Measurements from ENCODE around the gene CAPN9.
"Not testable (repeated sequence)": the region's sequence is repeated elsewhere in the genome, so short reads cannot be mapped to it uniquely, and the experiment has no call there.

The CAPN9 gene

GRCh38 chr1:230842801-230843200, 95.6 kb downstream of the CAPN9 start:
- H3K4me1 ChIP-seq (ENCODE audit: low read length) = no peaks in the 10 kb centered on the region
- no peaks in the 10 kb centered on the region for H3K79me2 ChIP-seq (ENCODE audit: low read length)
- H4K20me1 ChIP-seq (ENCODE audit: insufficient read depth, low read length) = no peaks in the 10 kb centered on the region
- H2AFZ ChIP-seq (ENCODE audit: low read depth, low read length) = no peak overlapping the region
- H3K27ac ChIP-seq (ENCODE audit: low read length) = no peak overlapping the region
- no peaks in the 10 kb centered on the region for H3K36me3 ChIP-seq (replicated peaks; ENCODE audit: low read depth, low read length)
- H3K4me2 ChIP-seq (ENCODE audit: low read length) = no peak overlapping the region
- no peaks in the 10 kb centered on the region for H3K9me3 ChIP-seq (ENCODE audit: insufficient read depth, low read length)
- no peak overlapping the region for H3K9ac ChIP-seq (ENCODE audit: low read length)
- H3K4me3 ChIP-seq (ENCODE audit: low read length) = no peak overlapping the region
- H3K27me3 ChIP-seq (ENCODE audit: low read depth, low read length) = no peaks in the 10 kb centered on the region
- TF ChIP-seq EZH2phosphoT487 (IDR thresholded peaks at IDR 0.05; ENCODE audit: low read depth) (no peak), CTCF (IDR thresholded peaks at IDR 0.05; ENCODE audit: low read depth, low read length) (no peak)

- Histone ChIP-seq H3K4me1 (ENCODE audit: low read length) (no peaks in the 10 kb centered on the region), H3K79me2 (ENCODE audit: low read length) (no peaks in the 10 kb centered on the region), H3K36me3 (replicated peaks; ENCODE audit: low read depth, low read length) (no peaks in the 10 kb centered on the region), H3K9ac (ENCODE audit: low read length) (no peak overlapping the region), H3K4me3 (ENCODE audit: low read length) (no peak overlapping the region), H3K27ac (ENCODE audit: low read length) (no peak overlapping the region), H3K27me3 (ENCODE audit: low read depth, low read length) (no peaks in the 10 kb centered on the region), H3K4me2 (ENCODE audit: low read length) (no peak overlapping the region), H2AFZ (ENCODE audit: low read depth, low read length) (no peak overlapping the region), H3K9me3 (ENCODE audit: insufficient read depth, low read length) (no peaks in the 10 kb centered on the region), H4K20me1 (ENCODE audit: insufficient read depth, low read length) (no peaks in the 10 kb centered on the region)
- TF ChIP-seq CTCF (IDR thresholded peaks at IDR 0.05; ENCODE audit: low read depth, low read length) = no peak
- TF ChIP-seq EZH2phosphoT487 (IDR thresholded peaks at IDR 0.05; ENCODE audit: low read depth) = no peak
Measured at GRCh38 chr1:230843503-230844309, 96.5 kb downstream of the CAPN9 start.

- no peak for TF ChIP-seq CTCF (IDR thresholded peaks at IDR 0.05; ENCODE audit: low read depth, low read length)
- TF ChIP-seq EZH2phosphoT487 (IDR thresholded peaks at IDR 0.05; ENCODE audit: low read depth) = no peak
- Histone ChIP-seq H3K36me3 (replicated peaks; ENCODE audit: low read depth, low read length) (no peaks in the 10 kb centered on the region), H3K9me3 (ENCODE audit: insufficient read depth, low read length) (no peaks in the 10 kb centered on the region)
Measured at GRCh38 chr1:230844561-230844960, 97.4 kb downstream of the CAPN9 start.

GRCh38 chr1:230845184-230845583, 98.0 kb downstream of the CAPN9 start:
- H3K27ac ChIP-seq (ENCODE audit: low read length); H3K9me3 ChIP-seq (ENCODE audit: insufficient read depth, low read length); H3K27me3 ChIP-seq (ENCODE audit: low read depth, low read length); H3K4me1 ChIP-seq (ENCODE audit: low read length); H3K79me2 ChIP-seq (ENCODE audit: low read length); H3K9ac ChIP-seq (ENCODE audit: low read length); H3K4me3 ChIP-seq (ENCODE audit: low read length); H4K20me1 ChIP-seq (ENCODE audit: insufficient read depth, low read length); H3K36me3 ChIP-seq (replicated peaks; ENCODE audit: low read depth, low read length); H3K4me2 ChIP-seq (ENCODE audit: low read length); H2AFZ ChIP-seq (ENCODE audit: low read depth, low read length): not testable (repeated sequence)

More at GRCh38 chr1:230844561-230844960, 97.4 kb downstream of the CAPN9 start:
- Histone ChIP-seq H3K27ac (ENCODE audit: low read length) (no peak overlapping the region), H3K4me2 (ENCODE audit: low read length) (no peak overlapping the region), H3K9ac (ENCODE audit: low read length) (no peak overlapping the region), H4K20me1 (ENCODE audit: insufficient read depth, low read length) (no peaks in the 10 kb centered on the region), H3K27me3 (ENCODE audit: low read depth, low read length) (no peaks in the 10 kb centered on the region), H3K79me2 (ENCODE audit: low read length) (no peaks in the 10 kb centered on the region), H3K4me3 (ENCODE audit: low read length) (no peak overlapping the region), H2AFZ (ENCODE audit: low read depth, low read length) (no peak overlapping the region), H3K4me1 (ENCODE audit: low read length) (no peaks in the 10 kb centered on the region)
